Measurements from ENCODE around the gene BSG. TPM values are rescaled to one million over a fixed set of nuclear protein-coding genes. Genes with fewer than 3 reads are reported as not detected.

BSG gene
- total and polyA plus RNA-seq, 2 of the 4 experiments (the other 2 are of a cell fraction), result 130 to 698 TPM

DNA sequence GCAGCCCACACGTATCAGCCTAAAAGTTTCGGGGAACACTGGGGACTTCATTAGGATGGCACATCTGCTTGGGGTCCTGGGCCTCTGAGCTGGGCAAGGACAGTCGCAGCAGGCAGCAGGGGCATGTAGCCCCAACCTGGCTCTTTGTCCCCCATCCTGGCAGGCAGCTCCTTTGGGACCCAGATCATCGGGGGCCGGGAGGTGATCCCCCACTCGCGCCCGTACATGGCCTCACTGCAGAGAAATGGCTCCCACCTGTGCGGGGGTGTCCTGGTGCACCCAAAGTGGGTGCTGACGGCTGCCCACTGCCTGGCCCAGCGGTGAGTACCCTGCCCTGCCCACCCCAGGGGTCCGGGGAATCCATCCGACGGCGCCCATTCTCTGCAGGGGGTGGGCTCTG lies 25.3 kb upstream of the BSG start:
- Histone ChIP-seq H3K18ac (ENCODE audit: low read depth, low read length) (no peak overlapping the region), H4K91ac (ENCODE audit: insufficient read depth, low read depth, low read length) (no peak overlapping the region), H3K9me3 (ENCODE audit: control insufficient read depth, insufficient read depth, low read length) (no peaks in the 10 kb centered on the region), H2BK20ac (ENCODE audit: low read depth, low read length) (no peak overlapping the region), H3K4me2 (ENCODE audit: low read depth, low read length) (no peak overlapping the region), H3K4ac (ENCODE audit: low read depth, low read length) (no peak overlapping the region), H3K23ac (ENCODE audit: low read depth, low read length) (no peak overlapping the region), H3K36me3 (ENCODE audit: control insufficient read depth, insufficient read depth, low read length) (peaks cover 9% of the 10 kb centered on the region), H3K56ac (ENCODE audit: extremely low read depth, insufficient read depth, low read length) (no peak overlapping the region), H3K79me1 (ENCODE audit: low read depth in 1 of 2, low read length in 2 of 2) (no peaks in the 10 kb centered on the region; a peak in 1 of 4 replicates), H4K8ac (ENCODE audit: low read depth in 2 of 2, low read length in 2 of 2) (no peak overlapping the region), H3K9me1 (ENCODE audit: insufficient read depth, low read length) (peaks cover 8% of the 10 kb centered on the region), H2AK9ac (replicated peaks; ENCODE audit: low read depth, low read length, poor library complexity) (no peak overlapping the region), H2AFZ (replicated peaks; ENCODE audit: low read length, poor library complexity) (no peak overlapping the region), H2AK5ac (ENCODE audit: low read depth, low read length) (no peak overlapping the region), H3K14ac (replicated peaks; ENCODE audit: low read depth, low read length) (no peak overlapping the region), H4K20me1 (ENCODE audit: insufficient read depth, low read length) (peaks cover 7% of the 10 kb centered on the region; the same call in 1 of the 2 replicates), H2BK5ac (ENCODE audit: low read depth, low read length, poor library complexity, severe bottlenecking) (no peak overlapping the region), H3K27me3 (ENCODE audit: control insufficient read depth, insufficient read depth, low read length) (no peaks in the 10 kb centered on the region), H2BK120ac (ENCODE audit: low read depth, low read length) (no peak overlapping the region), H3K4me3 (ENCODE audit: insufficient read depth, low read depth, low read length) (no peak overlapping the region), H4K5ac (ENCODE audit: low read depth, low read length) (no peak overlapping the region), H3K4me1 (ENCODE audit: control insufficient read depth, insufficient read depth, low read length) (peaks cover 2% of the 10 kb centered on the region; the same call in 1 of the 2 replicates), H2BK15ac (ENCODE audit: low read depth, low read length) (no peak overlapping the region), H3K9ac (ENCODE audit: low read depth, low read length) (no peak overlapping the region), H3K27ac (ENCODE audit: insufficient read depth, low read length) (no peak overlapping the region)
- ChIA-PET CTCF (no interaction called here), POLR2A (ENCODE audit: unreplicated experiment) (no interaction called here)
- DNase-seq (no peak), ATAC-seq (ENCODE audit: low read depth) (no peak)
- TF ChIP-seq, protein P1, sequence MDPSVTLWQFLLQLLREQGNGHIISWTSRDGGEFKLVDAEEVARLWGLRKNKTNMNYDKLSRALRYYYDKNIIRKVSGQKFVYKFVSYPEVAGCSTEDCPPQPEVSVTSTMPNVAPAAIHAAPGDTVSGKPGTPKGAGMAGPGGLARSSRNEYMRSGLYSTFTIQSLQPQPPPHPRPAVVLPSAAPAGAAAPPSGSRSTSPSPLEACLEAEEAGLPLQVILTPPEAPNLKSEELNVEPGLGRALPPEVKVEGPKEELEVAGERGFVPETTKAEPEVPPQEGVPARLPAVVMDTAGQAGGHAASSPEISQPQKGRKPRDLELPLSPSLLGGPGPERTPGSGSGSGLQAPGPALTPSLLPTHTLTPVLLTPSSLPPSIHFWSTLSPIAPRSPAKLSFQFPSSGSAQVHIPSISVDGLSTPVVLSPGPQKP (IDR thresholded peaks at IDR 0.05; ENCODE audit: borderline replicate concordance, low read depth, low read length), result no peak
- TF ChIP-seq CHD1 (IDR thresholded peaks at IDR 0.05; ENCODE audit: low read depth, low read length), result no peak
- TF ChIP-seq CTCF (conservative IDR thresholded peaks at IDR 0.05; ENCODE audit: low read depth, low read length), result no peak
- TF ChIP-seq BHLHE40 (IDR thresholded peaks at IDR 0.05; ENCODE audit: low read depth, low read length), result no peak
- TF ChIP-seq RCOR1 (IDR thresholded peaks at IDR 0.05; ENCODE audit: insufficient replicate concordance, low read length), result no peak
- no peak for TF ChIP-seq MAFK (IDR thresholded peaks at IDR 0.05; ENCODE audit: low read depth, low read length)
- no TSS peak for BruUV-seq (replicated peaks)
- in situ Hi-C loops (cut with MboI; ENCODE audit: low sequenced_read_pairs) (no loop called here), intact Hi-C loops (cut with micrococcal nuclease) (no loop called here), dilution Hi-C loops (cut with HindIII; ENCODE audit: low sequenced_read_pairs, unreplicated experiment) (no loop called here)
- 90% methylated on average over 5 of the region's 15 CpGs; no CpG with 5 or more reads in 1 of the 2 experiments for WGBS, 2 experiments (ENCODE audit: extremely low coverage in 2 of 2, insufficient read length in 1 of 2)
